ENCODE measurements around the gene CCDC54. TPM values are rescaled to one million over a fixed set of nuclear protein-coding genes. Genes with fewer than 3 reads are reported as not detected.

The CCDC54 gene
- total RNA-seq, 1 experiment from 2014 or later = not detected

DNA sequence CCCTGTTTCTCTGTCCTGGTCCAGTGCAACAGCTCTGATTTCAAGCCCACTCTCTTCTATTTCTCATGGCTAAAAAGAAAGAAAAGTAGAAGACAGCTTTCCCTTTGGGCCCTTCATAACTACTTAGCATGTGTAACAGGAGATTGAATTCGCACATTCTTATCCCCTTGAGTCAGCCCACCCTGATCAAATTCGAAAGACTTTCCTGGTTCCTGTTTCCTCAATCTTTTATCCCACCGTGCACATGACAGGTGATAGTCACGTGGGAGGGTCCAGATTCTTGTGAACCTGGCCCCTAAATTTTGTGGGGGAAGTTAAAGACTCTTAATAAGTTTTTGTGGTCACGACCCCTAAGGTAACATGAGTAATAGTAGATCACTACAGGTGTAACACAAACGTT lies 4.7 kb upstream of the CCDC54 start:
- Histone ChIP-seq H3K56ac (ENCODE audit: insufficient read length, low read depth, low read length) (no peak overlapping the region), H3K9me3 (ENCODE audit: control insufficient read depth, low read depth, low read length) (no peaks in the 10 kb centered on the region), H4K8ac (replicated peaks; ENCODE audit: insufficient read length, low read depth, low read length) (no peak overlapping the region), H3K79me2 (ENCODE audit: insufficient read depth, low read length) (no peaks in the 10 kb centered on the region), H4K91ac (ENCODE audit: insufficient read length, low read depth, low read length) (no peak overlapping the region), H4K20me1 (ENCODE audit: control insufficient read depth, insufficient read depth, insufficient read length) (no peaks in the 10 kb centered on the region), H3K14ac (ENCODE audit: insufficient read depth, low read length) (no peak overlapping the region), H2BK120ac (ENCODE audit: low read depth, low read length, poor library complexity, severe bottlenecking) (no peak overlapping the region), H3K79me1 (ENCODE audit: insufficient read depth, low read depth, low read length, poor library complexity, severe bottlenecking) (no peaks in the 10 kb centered on the region), H3K27ac (ENCODE audit: insufficient read length, low read depth, low read length) (no peak overlapping the region), H2BK5ac (ENCODE audit: insufficient read length, low read length) (no peak overlapping the region), H3K4me2 (ENCODE audit: insufficient read depth, insufficient read length, low read length) (no peak overlapping the region), H3K27me3 (ENCODE audit: insufficient read depth, low read length) (no peaks in the 10 kb centered on the region), H3K4ac (ENCODE audit: low read depth, low read length) (no peak overlapping the region), H2BK12ac (ENCODE audit: insufficient read length, low read depth, low read length) (no peak overlapping the region), H3K9ac (ENCODE audit: extremely low read depth, insufficient read length, low read length) (no peak overlapping the region), H3T11ph (ENCODE audit: low read length) (no peak overlapping the region), H3K4me1 (ENCODE audit: insufficient read depth, low read length) (peaks cover 6% of the 10 kb centered on the region; the same call in 1 of the 2 replicates), H2BK15ac (ENCODE audit: low read depth, low read length) (no peak overlapping the region), H3K18ac (ENCODE audit: insufficient read length, low read depth, low read length) (no peak overlapping the region), H4K5ac (ENCODE audit: insufficient read length, low read depth, low read length) (no peak overlapping the region), H3K23ac (ENCODE audit: insufficient read length, low read depth, low read length) (no peak overlapping the region), H2BK20ac (ENCODE audit: low read depth, low read length, poor library complexity, severe bottlenecking) (no peak overlapping the region), H3K23me2 (ENCODE audit: insufficient read length, low read depth, low read length, poor library complexity, severe bottlenecking) (no peaks in the 10 kb centered on the region), H2AK5ac (ENCODE audit: insufficient read length, low read length) (no peak overlapping the region), H2AFZ (ENCODE audit: low read length) (no peak overlapping the region)
- peaks cover 17 to 29% of the 10 kb centered on the region in 2 experiments for H3K4me1 Mint-ChIP-seq
- no peak overlapping the region for H3K27ac Mint-ChIP-seq
- H3K4me3 Mint-ChIP-seq = no peak overlapping the region
- no CpG with 5 or more reads among the region's 6 CpGs for WGBS (ENCODE audit: extremely low coverage, insufficient read length, low lambda C conversion rate)
- no peaks in the 10 kb centered on the region for H3K27me3 Mint-ChIP-seq (ENCODE audit: low read depth)
- no peaks in the 10 kb centered on the region; a peak in 1 of 5 replicates for H3K9me3 Mint-ChIP-seq
- no peak for DNase-seq
- TF ChIP-seq, protein P1, sequence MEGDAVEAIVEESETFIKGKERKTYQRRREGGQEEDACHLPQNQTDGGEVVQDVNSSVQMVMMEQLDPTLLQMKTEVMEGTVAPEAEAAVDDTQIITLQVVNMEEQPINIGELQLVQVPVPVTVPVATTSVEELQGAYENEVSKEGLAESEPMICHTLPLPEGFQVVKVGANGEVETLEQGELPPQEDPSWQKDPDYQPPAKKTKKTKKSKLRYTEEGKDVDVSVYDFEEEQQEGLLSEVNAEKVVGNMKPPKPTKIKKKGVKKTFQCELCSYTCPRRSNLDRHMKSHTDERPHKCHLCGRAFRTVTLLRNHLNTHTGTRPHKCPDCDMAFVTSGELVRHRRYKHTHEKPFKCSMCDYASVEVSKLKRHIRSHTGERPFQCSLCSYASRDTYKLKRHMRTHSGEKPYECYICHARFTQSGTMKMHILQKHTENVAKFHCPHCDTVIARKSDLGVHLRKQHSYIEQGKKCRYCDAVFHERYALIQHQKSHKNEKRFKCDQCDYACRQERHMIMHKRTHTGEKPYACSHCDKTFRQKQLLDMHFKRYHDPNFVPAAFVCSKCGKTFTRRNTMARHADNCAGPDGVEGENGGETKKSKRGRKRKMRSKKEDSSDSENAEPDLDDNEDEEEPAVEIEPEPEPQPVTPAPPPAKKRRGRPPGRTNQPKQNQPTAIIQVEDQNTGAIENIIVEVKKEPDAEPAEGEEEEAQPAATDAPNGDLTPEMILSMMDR (conservative IDR thresholded peaks at IDR 0.05) = no peak
- peaks cover 0 to 5% (median 0%) of the 10 kb centered on the region in 3 experiments; a peak in 2 of 7 replicates for H3K36me3 Mint-ChIP-seq (ENCODE audit: insufficient read depth in 1 of 3, low read depth in 3 of 3)

All from H9 (cell line).